SHP77 (cell line): ENCODE measurements around the gene PRDM7.
"Not testable (repeated sequence)": the region's sequence is repeated elsewhere in the genome, so short reads cannot be mapped to it uniquely, and the experiment has no call there.

Source experiments
- DNase-seq, 2 experiments: peaks; one replicate each; lab custom pipeline; 2025; lab: John Stamatoyannopoulos, UW

The PRDM7 gene

GRCh38 chr16:90012991-90013745 is 64.0 kb downstream of the PRDM7 start:
- no peak for DNase-seq

GRCh38 chr16:90011908-90012501 is 65.1 kb downstream of the PRDM7 start:
- no peak for DNase-seq

GRCh38 chr16:90011508-90011819 is 65.7 kb downstream of the PRDM7 start:
- DNase-seq = no peak

GRCh38 chr16:90010676-90011507 is 66.2 kb downstream of the PRDM7 start:
- DNase-seq = no peak

GRCh38 chr16:90009172-90009899 is 67.8 kb downstream of the PRDM7 start:
- no peak for DNase-seq

- no peak for DNase-seq
These were observed 68.4 kb downstream of the PRDM7 start for GRCh38 chr16:90008708-90009145.

- not testable (repeated sequence) for DNase-seq
These were observed 69.4 kb downstream of the PRDM7 start for GRCh38 chr16:90007635-90008234.

GRCh38 chr16:90007015-90007414 is 70.1 kb downstream of the PRDM7 start:
- DNase-seq = no peak
